Loucy (cell line): ENCODE measurements around the gene DTX3.

Source experiments
- H2AFZ ChIP-seq: fragments of 200-600 bp; sonication (generic); 2 replicates; pipeline ENCODE4 v1.6.0; 2016; ENCODE audit warnings: antibody characterized with exemption, mild to moderate bottlenecking, low read length, moderate library complexity
- H3F3A ChIP-seq: fragments of 200-600 bp; 2 replicates; pipeline ENCODE4 v1.6.0; 2016; ENCODE audit warnings: antibody characterized with exemption, low read depth, mild to moderate bottlenecking
- H3K27me3 ChIP-seq: fragments of 200-600 bp; sonication (generic); 2 replicates; pipeline ENCODE4 v1.6.1; 2014; ENCODE audit warnings: low read length, mild to moderate bottlenecking; ENCODE audit not compliant: insufficient read depth, poor library complexity, severe bottlenecking
- H3K36me3 ChIP-seq: fragments of 200-600 bp; sonication (generic); 2 replicates; pipeline ENCODE4 v1.6.1; 2016; ENCODE audit warnings: low read length; ENCODE audit not compliant: insufficient read depth
- H3K4me1 ChIP-seq: fragments of 200-600 bp; sonication (generic); 2 replicates; pipeline ENCODE4 v1.5.1; 2014; ENCODE audit warnings: low read length, mild to moderate bottlenecking; ENCODE audit not compliant: insufficient read depth, poor library complexity, severe bottlenecking
- H3K4me2 ChIP-seq: fragments of 200-600 bp; sonication (generic); 2 replicates; pipeline ENCODE4 v1.6.0; 2014; ENCODE audit warnings: antibody characterized with exemption, low read length, low read depth, mild to moderate bottlenecking; ENCODE audit not compliant: poor library complexity, severe bottlenecking
- H3K4me3 ChIP-seq: fragments of 200-600 bp; sonication (generic); 2 replicates; pipeline ENCODE4 v1.5.1; 2014; ENCODE audit warnings: low read length, mild to moderate bottlenecking, mixed read lengths; ENCODE audit not compliant: poor library complexity, severe bottlenecking
- H3K79me2 ChIP-seq: fragments of 200-600 bp; sonication (generic); 2 replicates; pipeline ENCODE4 v1.6.1; 2014; ENCODE audit warnings: low read length; ENCODE audit not compliant: insufficient read depth
- H3K9ac ChIP-seq: fragments of 200-600 bp; sonication (generic); 2 replicates; pipeline ENCODE4 v1.6.0; 2014; ENCODE audit warnings: mild to moderate bottlenecking, low read depth, low read length, moderate library complexity; ENCODE audit not compliant: poor library complexity, severe bottlenecking
- H3K9me2 ChIP-seq: fragments of 200-600 bp; sonication (generic); replicated peaks from 2 replicates; pipeline ENCODE4 v1.6.1; 2016; ENCODE audit warnings: low read depth, low read length, mixed read lengths
- H3K9me3 ChIP-seq: fragments of 200-600 bp; sonication (generic); 2 replicates; pipeline ENCODE4 v1.6.1; 2014; ENCODE audit warnings: mild to moderate bottlenecking, antibody characterized with exemption, low read length, low read depth; ENCODE audit not compliant: insufficient read depth
- H4K20me1 ChIP-seq: fragments of 200-600 bp; sonication (generic); 2 replicates; pipeline ENCODE4 v1.6.0; 2014; ENCODE audit warnings: antibody characterized with exemption, low read length, mild to moderate bottlenecking; ENCODE audit not compliant: insufficient read depth, poor library complexity, severe bottlenecking
- CTCF ChIP-seq: fragments of 200-600 bp; sonication (generic); conservative IDR thresholded peaks from 2 replicates; pipeline ENCODE4 v1.5.1; 2014; ENCODE audit warnings: mild to moderate bottlenecking, antibody characterized with exemption, low read length
- EZH2phosphoT487 ChIP-seq: fragments of 200-600 bp; IDR thresholded peaks from 2 replicates; pipeline ENCODE4 v1.6.1; 2018; ENCODE audit warnings: antibody characterized with exemption, mild to moderate bottlenecking, moderate library complexity, borderline replicate concordance

The DTX3 gene

GRCh38 chr12:57574795-57575194, 29.8 kb upstream of the DTX3 start:
- Histone ChIP-seq H3K9me2 (no peaks in the 10 kb centered on the region), H3K79me2 (no peaks in the 10 kb centered on the region), H4K20me1 (no peaks in the 10 kb centered on the region), H3K27me3 (no peaks in the 10 kb centered on the region), H3K9me3 (no peaks in the 10 kb centered on the region), H3K36me3 (no peaks in the 10 kb centered on the region), H3K9ac (no peak overlapping the region), H3K4me1 (no peaks in the 10 kb centered on the region), H3F3A (no peaks in the 10 kb centered on the region), H3K4me2 (no peak overlapping the region), H2AFZ (no peak overlapping the region), H3K4me3 (no peak overlapping the region)
- TF ChIP-seq CTCF, result no peak
- TF ChIP-seq EZH2phosphoT487, result no peak

- Histone ChIP-seq H3K4me3 (no peak overlapping the region), H4K20me1 (no peaks in the 10 kb centered on the region), H3F3A (no peaks in the 10 kb centered on the region), H3K9me2 (no peaks in the 10 kb centered on the region), H3K4me1 (peaks cover 5% of the 10 kb centered on the region), H3K4me2 (no peak overlapping the region), H2AFZ (no peak overlapping the region), H3K36me3 (no peaks in the 10 kb centered on the region), H3K79me2 (no peaks in the 10 kb centered on the region), H3K9ac (no peak overlapping the region), H3K9me3 (no peaks in the 10 kb centered on the region), H3K27me3 (no peaks in the 10 kb centered on the region)
- TF ChIP-seq CTCF, result no peak
- no peak for TF ChIP-seq EZH2phosphoT487
Observed at GRCh38 chr12:57575771-57576612, 28.6 kb upstream of the DTX3 start.

- Histone ChIP-seq H3K27me3 (no peaks in the 10 kb centered on the region), H3K9me3 (no peaks in the 10 kb centered on the region), H3K9ac (no peak overlapping the region), H3K4me2 (no peak overlapping the region), H3K9me2 (no peaks in the 10 kb centered on the region), H3K4me3 (no peak overlapping the region), H3K79me2 (no peaks in the 10 kb centered on the region), H2AFZ (no peak overlapping the region), H3F3A (no peaks in the 10 kb centered on the region), H4K20me1 (no peaks in the 10 kb centered on the region), H3K36me3 (no peaks in the 10 kb centered on the region), H3K4me1 (peaks cover 5% of the 10 kb centered on the region)
- TF ChIP-seq EZH2phosphoT487, result no peak
- no peak for TF ChIP-seq CTCF
Observed at GRCh38 chr12:57576613-57577160, 27.9 kb upstream of the DTX3 start.
